Immature natural killer cell (primary cell): ENCODE results near the gene ABCG2. TPM values are rescaled to one million over a fixed set of nuclear protein-coding genes. Genes with fewer than 3 reads are reported as not detected.

Experiments
- DNase-seq, 3 donors: peaks; one replicate each; pipeline ENCODE4 v3.0.0; 2022; ENCODE audit warnings: mixed read lengths in 1 of 3
- H3K27ac Mint-ChIP-seq, 6 donors: one replicate each; pipeline ENCODE4 v1.8.0; 2020; ENCODE audit warnings: mixed read lengths in 6 of 6, mild to moderate bottlenecking in 5 of 6, inconsistent platforms in 4 of 6, moderate library complexity in 3 of 6
- H3K27me3 Mint-ChIP-seq, 3 donors: one replicate each; pipeline ENCODE4 v1.8.0; 2020 to 2021; ENCODE audit warnings: low read depth in 3 of 3, mild to moderate bottlenecking in 3 of 3, mixed read lengths in 3 of 3, moderate library complexity in 3 of 3, inconsistent platforms in 1 of 3
- H3K36me3 Mint-ChIP-seq, 3 donors: one replicate each; pipeline ENCODE4 v1.8.0; 2020; ENCODE audit warnings: mixed read lengths in 3 of 3, inconsistent platforms in 2 of 3, mild to moderate bottlenecking in 2 of 3
- H3K4me1 Mint-ChIP-seq, 2 donors: one replicate each; pipeline ENCODE4 v1.8.0; 2020; ENCODE audit warnings: inconsistent platforms in 2 of 2, mild to moderate bottlenecking in 2 of 2, mixed read lengths in 2 of 2, moderate library complexity in 1 of 2
- H3K4me3 Mint-ChIP-seq, 5 donors: one replicate each; pipeline ENCODE4 v1.8.0; 2020; ENCODE audit warnings: mild to moderate bottlenecking in 5 of 5, mixed read lengths in 5 of 5, inconsistent platforms in 3 of 5, moderate library complexity in 3 of 5
- H3K9me3 Mint-ChIP-seq, 6 donors: one replicate each; pipeline ENCODE4 v1.8.0; 2020; ENCODE audit warnings: mild to moderate bottlenecking in 6 of 6, mixed read lengths in 6 of 6, inconsistent platforms in 4 of 6, moderate library complexity in 3 of 6
- polyA plus RNA-seq, 3 donors: library from polyadenylated mRNA; unstranded; fragments of 300-500 nt; fragmentation: Illumina TruSeq; gene quantifications; one replicate each; pipeline ENCODE4 v1.2.3, GENCODE V29; 2021

Gene ABCG2
- polyA plus RNA-seq, 3 donors from 2014 or later: 0.69 to 2.5 (median 1.3) TPM

- no peak overlapping the region for H3K4me3 Mint-ChIP-seq
- no peaks in the 10 kb centered on the region for H3K36me3 Mint-ChIP-seq
- H3K27me3 Mint-ChIP-seq: peaks cover 0 to 3% (median 1%) of the 10 kb centered on the region in 3 donors
- no peak overlapping the region for H3K27ac Mint-ChIP-seq
- H3K9me3 Mint-ChIP-seq: no peaks in the 10 kb centered on the region
- H3K4me1 Mint-ChIP-seq: no peaks in the 10 kb centered on the region
- DNase-seq: no peak
Observed at GRCh38 chr4:88148560-88148959, 9.9 kb downstream of the ABCG2 start.

- H3K9me3 Mint-ChIP-seq: no peaks in the 10 kb centered on the region
- peaks cover 0 to 3% (median 1%) of the 10 kb centered on the region in 3 donors for H3K27me3 Mint-ChIP-seq
- H3K4me1 Mint-ChIP-seq: no peaks in the 10 kb centered on the region
- H3K4me3 Mint-ChIP-seq: no peak overlapping the region
- H3K36me3 Mint-ChIP-seq: no peaks in the 10 kb centered on the region
- DNase-seq: no peak
- no peak overlapping the region for H3K27ac Mint-ChIP-seq
Observed at GRCh38 chr4:88147799-88148217, 10.6 kb downstream of the ABCG2 start.

- no peaks in the 10 kb centered on the region for H3K36me3 Mint-ChIP-seq
- H3K27ac Mint-ChIP-seq: no peak overlapping the region
- H3K27me3 Mint-ChIP-seq: peaks cover 0 to 3% (median 1%) of the 10 kb centered on the region in 3 donors
- no peaks in the 10 kb centered on the region for H3K4me1 Mint-ChIP-seq
- no peak overlapping the region for H3K4me3 Mint-ChIP-seq
- H3K9me3 Mint-ChIP-seq: no peaks in the 10 kb centered on the region
- DNase-seq: no peak
Observed at GRCh38 chr4:88146891-88147290, 11.5 kb downstream of the ABCG2 start.

GRCh38 chr4:88144866-88145300 is 13.6 kb downstream of the ABCG2 start:
- Mint-ChIP-seq H3K36me3 (no peaks in the 10 kb centered on the region), H3K9me3 (no peaks in the 10 kb centered on the region), H3K27me3 (peaks cover 0 to 3% (median 1%) of the 10 kb centered on the region in 3 donors)

GRCh38 chr4:88144048-88144447 is 14.4 kb downstream of the ABCG2 start:
- H3K27ac Mint-ChIP-seq: no peak overlapping the region
- H3K4me1 Mint-ChIP-seq: no peaks in the 10 kb centered on the region
- no peak overlapping the region for H3K4me3 Mint-ChIP-seq
- peaks cover 0 to 3% (median 1%) of the 10 kb centered on the region in 3 donors for H3K27me3 Mint-ChIP-seq
- DNase-seq: no peak
- no peaks in the 10 kb centered on the region for H3K9me3 Mint-ChIP-seq
- H3K36me3 Mint-ChIP-seq: no peaks in the 10 kb centered on the region

More at GRCh38 chr4:88144866-88145300, 13.6 kb downstream of the ABCG2 start:
- Mint-ChIP-seq H3K4me3 (no peak overlapping the region), H3K4me1 (no peaks in the 10 kb centered on the region), H3K27ac (no peak overlapping the region)
- no peak for DNase-seq

- no peak for DNase-seq
- Mint-ChIP-seq H3K4me3 (no peak overlapping the region), H3K27ac (no peak overlapping the region), H3K27me3 (peaks cover 0 to 3% (median 1%) of the 10 kb centered on the region in 3 donors), H3K9me3 (no peaks in the 10 kb centered on the region), H3K36me3 (no peaks in the 10 kb centered on the region), H3K4me1 (no peaks in the 10 kb centered on the region)
Observed at GRCh38 chr4:88143504-88143903, 14.9 kb downstream of the ABCG2 start.

GRCh38 chr4:88138561-88138960 is 19.9 kb downstream of the ABCG2 start:
- H3K4me1 Mint-ChIP-seq: no peaks in the 10 kb centered on the region
- no peak for DNase-seq
- H3K9me3 Mint-ChIP-seq: no peaks in the 10 kb centered on the region
- H3K27ac Mint-ChIP-seq: no peak overlapping the region
- no peaks in the 10 kb centered on the region for H3K36me3 Mint-ChIP-seq
- no peaks in the 10 kb centered on the region for H3K27me3 Mint-ChIP-seq
- no peak overlapping the region for H3K4me3 Mint-ChIP-seq

- Mint-ChIP-seq H3K27ac (no peak overlapping the region), H3K36me3 (no peaks in the 10 kb centered on the region), H3K9me3 (no peaks in the 10 kb centered on the region), H3K4me3 (no peak overlapping the region), H3K27me3 (peaks cover 0 to 6% (median 3%) of the 10 kb centered on the region in 3 donors), H3K4me1 (no peaks in the 10 kb centered on the region)
- no peak for DNase-seq
Observed at GRCh38 chr4:88137112-88137511, 21.3 kb downstream of the ABCG2 start.

- Mint-ChIP-seq H3K27ac (no peak overlapping the region), H3K27me3 (peaks cover 0 to 6% (median 3%) of the 10 kb centered on the region in 3 donors), H3K4me3 (no peak overlapping the region), H3K9me3 (no peaks in the 10 kb centered on the region), H3K4me1 (no peaks in the 10 kb centered on the region), H3K36me3 (no peaks in the 10 kb centered on the region)
- DNase-seq: no peak
Observed at GRCh38 chr4:88136249-88136648, 22.2 kb downstream of the ABCG2 start.

- no peaks in the 10 kb centered on the region for H3K36me3 Mint-ChIP-seq
- no peak overlapping the region for H3K27ac Mint-ChIP-seq
- H3K4me3 Mint-ChIP-seq: no peak overlapping the region
- H3K9me3 Mint-ChIP-seq: no peaks in the 10 kb centered on the region
- no peaks in the 10 kb centered on the region for H3K4me1 Mint-ChIP-seq
- no peak for DNase-seq
- peaks cover 0 to 6% (median 3%) of the 10 kb centered on the region in 3 donors for H3K27me3 Mint-ChIP-seq
Observed at GRCh38 chr4:88135356-88135663, 23.1 kb downstream of the ABCG2 start.

GRCh38 chr4:88134536-88135355 is 23.7 kb downstream of the ABCG2 start:
- no peaks in the 10 kb centered on the region for H3K36me3 Mint-ChIP-seq
- H3K4me1 Mint-ChIP-seq: no peaks in the 10 kb centered on the region
- H3K27ac Mint-ChIP-seq: no peak overlapping the region
- peaks cover 0 to 6% (median 3%) of the 10 kb centered on the region in 3 donors for H3K27me3 Mint-ChIP-seq
- no peak for DNase-seq
- H3K9me3 Mint-ChIP-seq: no peaks in the 10 kb centered on the region
- H3K4me3 Mint-ChIP-seq: no peak overlapping the region

- H3K36me3 Mint-ChIP-seq: no peaks in the 10 kb centered on the region
Observed at GRCh38 chr4:88134111-88134510, 24.3 kb downstream of the ABCG2 start.

GRCh38 chr4:88130544-88131305 is 27.7 kb downstream of the ABCG2 start:
- Mint-ChIP-seq H3K4me3 (no peak overlapping the region), H3K9me3 (peaks cover 0 to 4% (median 0%) of the 10 kb centered on the region in 6 donors), H3K27me3 (peaks cover 0 to 10% (median 3%) of the 10 kb centered on the region in 3 donors), H3K4me1 (no peaks in the 10 kb centered on the region), H3K27ac (no peak overlapping the region), H3K36me3 (peaks cover 0 to 4% (median 0%) of the 10 kb centered on the region in 3 donors)
- no peak for DNase-seq

More at GRCh38 chr4:88134111-88134510, 24.3 kb downstream of the ABCG2 start:
- H3K27me3 Mint-ChIP-seq: peaks cover 0 to 6% (median 3%) of the 10 kb centered on the region in 3 donors
- no peak overlapping the region for H3K27ac Mint-ChIP-seq
- no peaks in the 10 kb centered on the region for H3K9me3 Mint-ChIP-seq
- H3K4me1 Mint-ChIP-seq: no peaks in the 10 kb centered on the region
- H3K4me3 Mint-ChIP-seq: no peak overlapping the region
- DNase-seq: no peak

- Mint-ChIP-seq H3K27ac (no peak overlapping the region), H3K4me3 (no peak overlapping the region), H3K4me1 (no peaks in the 10 kb centered on the region), H3K27me3 (peaks cover 0 to 10% (median 3%) of the 10 kb centered on the region in 3 donors), H3K9me3 (peaks cover 0 to 4% (median 0%) of the 10 kb centered on the region in 6 donors), H3K36me3 (peaks cover 0 to 4% (median 0%) of the 10 kb centered on the region in 3 donors)
- DNase-seq: no peak
Observed at GRCh38 chr4:88130003-88130402, 28.4 kb downstream of the ABCG2 start.
